ENCODE results near the gene PARP15. TPM values are rescaled to one million over a fixed set of nuclear protein-coding genes. Genes with fewer than 3 reads are reported as not detected.

The PARP15 gene
- total RNA-seq, 4 donors from 2014 or later: 1.2 to 2.3 (median 1.6) TPM

DNA sequence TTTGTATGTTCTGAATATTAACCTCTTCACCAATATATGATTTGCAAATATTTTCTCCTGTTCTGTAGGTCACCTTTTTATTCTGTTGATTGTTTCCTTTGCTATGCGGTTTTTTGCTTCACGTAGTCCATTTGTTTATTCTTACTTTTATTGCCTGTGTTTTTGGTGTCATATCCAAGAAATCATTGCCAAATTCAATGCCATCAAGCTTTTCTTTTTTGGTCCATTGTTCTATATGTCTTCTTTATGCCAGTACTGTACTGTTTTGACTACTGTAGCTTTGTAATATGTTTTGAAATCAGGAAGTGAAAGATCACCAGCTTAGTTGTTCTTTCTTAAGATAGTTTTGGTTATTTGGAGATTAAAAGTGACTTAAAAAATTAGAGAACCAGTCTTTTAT lies 4.2 kb downstream of the PARP15 start:
- 97 to 99% methylated on average over 2 of the region's 2 CpGs for WGBS, 2 donors
- no peak for DNase-seq
- Histone ChIP-seq H3K27me3 (no peaks in the 10 kb centered on the region), H3K36me3 (no peaks in the 10 kb centered on the region), H3K4me3 (replicated peaks in 1 of 3) (no peak overlapping the region), H3K9me3 (no peaks in the 10 kb centered on the region), H3K4me1 (no peaks in the 10 kb centered on the region), H3K27ac (no peak overlapping the region)
- no peak for TF ChIP-seq POLR2A (IDR thresholded peaks at IDR 0.05)
- TF ChIP-seq, protein P1, sequence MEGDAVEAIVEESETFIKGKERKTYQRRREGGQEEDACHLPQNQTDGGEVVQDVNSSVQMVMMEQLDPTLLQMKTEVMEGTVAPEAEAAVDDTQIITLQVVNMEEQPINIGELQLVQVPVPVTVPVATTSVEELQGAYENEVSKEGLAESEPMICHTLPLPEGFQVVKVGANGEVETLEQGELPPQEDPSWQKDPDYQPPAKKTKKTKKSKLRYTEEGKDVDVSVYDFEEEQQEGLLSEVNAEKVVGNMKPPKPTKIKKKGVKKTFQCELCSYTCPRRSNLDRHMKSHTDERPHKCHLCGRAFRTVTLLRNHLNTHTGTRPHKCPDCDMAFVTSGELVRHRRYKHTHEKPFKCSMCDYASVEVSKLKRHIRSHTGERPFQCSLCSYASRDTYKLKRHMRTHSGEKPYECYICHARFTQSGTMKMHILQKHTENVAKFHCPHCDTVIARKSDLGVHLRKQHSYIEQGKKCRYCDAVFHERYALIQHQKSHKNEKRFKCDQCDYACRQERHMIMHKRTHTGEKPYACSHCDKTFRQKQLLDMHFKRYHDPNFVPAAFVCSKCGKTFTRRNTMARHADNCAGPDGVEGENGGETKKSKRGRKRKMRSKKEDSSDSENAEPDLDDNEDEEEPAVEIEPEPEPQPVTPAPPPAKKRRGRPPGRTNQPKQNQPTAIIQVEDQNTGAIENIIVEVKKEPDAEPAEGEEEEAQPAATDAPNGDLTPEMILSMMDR (IDR thresholded peaks at IDR 0.05): no peak
- intact Hi-C loops (cut with DNase I): no loop called here

DNA sequence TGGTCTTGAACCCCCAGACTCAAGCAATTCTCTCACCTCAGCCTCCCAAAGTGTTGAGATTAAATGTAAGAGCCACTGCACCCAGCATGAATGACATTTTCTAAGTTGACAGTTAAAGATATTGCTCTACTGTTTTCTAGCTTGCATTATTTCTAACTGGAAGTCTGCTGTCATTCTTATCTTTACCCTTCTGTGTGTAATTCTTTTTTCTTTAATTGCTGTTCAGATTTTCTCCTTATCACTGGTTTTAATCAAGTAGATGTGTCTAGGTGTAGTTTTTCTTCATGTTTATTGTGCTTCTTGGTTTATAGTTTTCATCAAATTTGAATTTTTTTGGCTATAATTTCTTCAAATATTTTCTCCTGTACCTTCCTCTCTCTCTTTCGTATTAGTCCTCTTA lies 4.9 kb downstream of the PARP15 start:
- H3K4me1 ChIP-seq: no peaks in the 10 kb centered on the region
- no peak overlapping the region for H3K27ac ChIP-seq
- intact Hi-C loops (cut with DNase I): no loop called here
- H3K36me3 ChIP-seq: no peaks in the 10 kb centered on the region
- H3K27me3 ChIP-seq: no peaks in the 10 kb centered on the region
- WGBS, 2 donors: 93 to 98% methylated on average over 1 of the region's 1 CpG
- H3K4me3 ChIP-seq (replicated peaks in 1 of 3): no peak overlapping the region
- no peak for TF ChIP-seq POLR2A (IDR thresholded peaks at IDR 0.05)
- TF ChIP-seq, protein P1 (IDR thresholded peaks at IDR 0.05): no peak
- DNase-seq: no peak
- H3K9me3 ChIP-seq: no peaks in the 10 kb centered on the region

DNA sequence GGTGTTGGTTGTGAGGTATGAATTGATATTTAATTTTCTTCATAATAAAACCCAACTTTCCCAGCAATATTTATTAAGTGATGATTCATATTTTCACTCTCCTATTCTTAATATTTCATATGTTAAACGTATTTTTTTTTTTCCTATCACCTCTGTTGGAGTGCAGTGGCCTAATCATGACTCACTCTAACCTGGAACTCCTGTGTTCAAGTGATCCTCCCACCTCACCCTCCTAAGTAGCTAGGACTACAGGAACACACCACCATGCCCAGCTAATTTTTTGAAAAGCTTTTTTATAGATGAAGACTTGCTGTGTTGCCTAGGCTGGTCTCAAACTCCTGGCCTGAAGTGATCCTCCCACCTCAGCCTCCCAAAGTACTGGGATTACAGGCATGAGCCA lies 8.6 kb downstream of the PARP15 start:
- intact Hi-C loops (cut with DNase I): no loop called here
- Histone ChIP-seq H3K4me3 (replicated peaks in 1 of 3) (no peak overlapping the region), H3K9me3 (no peaks in the 10 kb centered on the region), H3K27ac (no peak overlapping the region), H3K36me3 (no peaks in the 10 kb centered on the region), H3K4me1 (no peaks in the 10 kb centered on the region), H3K27me3 (no peaks in the 10 kb centered on the region)
- TF ChIP-seq, protein P1 (IDR thresholded peaks at IDR 0.05): no peak
- no peak for TF ChIP-seq POLR2A (IDR thresholded peaks at IDR 0.05)
- WGBS, 2 donors: 67 to 72% methylated on average over 1 of the region's 1 CpG
- DNase-seq: no peak

DNA sequence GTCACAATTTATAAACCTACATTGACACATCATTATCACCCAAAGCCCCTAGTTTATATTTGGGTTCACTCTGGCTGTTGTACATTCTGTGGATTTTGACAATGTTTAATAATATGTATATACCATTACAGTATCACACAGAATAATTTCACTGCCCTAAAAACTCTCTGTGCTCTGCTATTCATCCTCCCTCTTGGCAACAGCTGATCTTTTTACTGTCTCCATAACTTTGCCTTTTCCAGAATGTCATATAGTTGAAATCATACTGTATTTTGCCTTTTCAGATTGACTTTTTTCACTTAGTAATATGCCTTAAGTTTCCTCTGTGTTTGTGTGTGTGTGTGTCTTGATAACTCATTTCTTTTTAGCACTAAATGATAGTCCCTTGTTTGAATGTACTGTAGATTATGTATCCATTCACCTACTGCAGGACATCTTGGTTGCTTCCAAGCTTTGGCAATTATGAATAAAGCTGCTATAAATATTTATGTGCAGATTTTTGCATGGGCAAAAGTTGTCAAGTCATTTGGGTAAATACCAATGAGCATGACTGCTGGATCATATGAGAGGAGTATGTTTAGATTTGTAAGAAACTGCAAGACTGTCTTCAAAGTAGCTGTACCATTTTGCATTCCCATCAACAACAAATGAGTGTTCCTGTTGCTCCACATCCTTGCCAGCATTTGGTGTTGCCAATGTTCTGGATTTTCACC lies 9.5 kb downstream of the PARP15 start:
- intact Hi-C loops (cut with DNase I): no loop called here
- H3K36me3 ChIP-seq: no peaks in the 10 kb centered on the region
- H3K4me1 ChIP-seq: no peaks in the 10 kb centered on the region
- no peak overlapping the region for H3K27ac ChIP-seq
- TF ChIP-seq POLR2A (IDR thresholded peaks at IDR 0.05): no peak
- TF ChIP-seq, protein P1 (IDR thresholded peaks at IDR 0.05): no peak
- no peaks in the 10 kb centered on the region for H3K9me3 ChIP-seq
- DNase-seq: no peak
- no peak overlapping the region for H3K4me3 ChIP-seq (replicated peaks in 1 of 3)
- H3K27me3 ChIP-seq: no peaks in the 10 kb centered on the region

DNA sequence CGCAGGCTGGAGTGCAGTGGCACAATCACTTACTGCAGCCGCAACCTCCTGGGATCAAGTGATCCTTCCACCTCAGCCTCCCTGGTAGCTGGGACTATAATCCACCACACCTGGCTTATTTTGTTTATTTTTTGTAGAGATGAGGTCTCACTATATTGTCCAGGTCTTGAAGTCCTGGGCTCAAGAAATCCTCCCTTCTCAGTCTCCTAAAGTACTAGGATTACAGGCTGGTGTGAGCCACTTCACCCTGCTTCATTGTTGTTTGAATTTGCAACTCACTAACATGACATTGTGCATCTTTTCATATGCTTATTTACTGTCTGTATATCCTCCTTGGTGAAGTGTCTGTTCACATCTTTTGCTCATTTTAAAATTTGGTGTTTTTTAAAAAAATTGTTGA lies 10.1 kb downstream of the PARP15 start:
- intact Hi-C loops (cut with DNase I): no loop called here
- no peak overlapping the region for H3K4me3 ChIP-seq (replicated peaks in 1 of 3)
- H3K9me3 ChIP-seq: no peaks in the 10 kb centered on the region
- H3K27me3 ChIP-seq: no peaks in the 10 kb centered on the region
- DNase-seq: no peak
- 50 to 96% methylated on average over 1 of the region's 2 CpGs for WGBS, 2 donors
- no peaks in the 10 kb centered on the region for H3K4me1 ChIP-seq
- no peak overlapping the region for H3K27ac ChIP-seq
- H3K36me3 ChIP-seq: no peaks in the 10 kb centered on the region
- TF ChIP-seq, protein P1 (IDR thresholded peaks at IDR 0.05): no peak
- TF ChIP-seq POLR2A (IDR thresholded peaks at IDR 0.05): no peak
